ENCODE measurements around the gene NR4A2.

DNA sequence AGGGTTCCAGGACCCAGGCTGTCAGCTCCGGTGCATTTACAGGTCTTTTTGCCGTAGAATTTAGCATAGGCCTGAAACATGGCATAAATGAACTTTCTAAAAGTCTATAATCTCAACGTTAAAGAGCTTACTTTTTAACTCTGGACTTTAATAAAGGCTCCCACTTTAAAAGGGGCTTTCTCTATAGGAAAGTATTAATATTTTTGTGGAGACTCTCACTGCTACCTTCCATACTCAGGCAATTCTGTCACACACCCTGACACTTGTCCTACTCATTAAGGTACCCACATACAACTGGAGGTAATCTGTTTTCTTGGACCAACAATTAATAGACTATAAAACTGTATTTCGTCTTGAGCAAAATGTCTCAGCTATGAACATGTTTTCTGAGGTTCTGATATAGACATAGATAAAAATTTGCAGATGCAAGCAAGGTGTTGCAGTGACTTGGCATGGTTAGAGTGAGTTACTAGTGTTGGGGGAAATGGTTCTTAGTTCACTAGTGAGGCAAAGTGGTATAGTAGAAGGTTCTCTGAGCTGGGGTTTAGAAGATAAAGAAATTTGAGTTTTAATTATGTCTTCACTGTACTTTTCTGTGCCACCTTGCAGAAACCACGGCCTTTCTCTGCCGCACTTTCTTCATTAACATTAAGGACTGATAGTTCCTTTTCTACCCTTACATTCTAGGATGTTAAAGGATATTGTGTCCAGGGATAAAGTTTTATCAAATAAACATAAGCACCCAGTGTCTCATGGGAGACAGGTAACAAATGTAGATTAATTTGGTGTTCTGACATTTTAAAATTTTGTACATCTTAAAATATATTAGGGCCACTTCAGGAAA, 10.8 kb upstream of the NR4A2 start:
- no peak for TF ChIP-seq POLR2AphosphoS5 (IDR thresholded peaks at IDR 0.05)
- TF ChIP-seq, protein P1, sequence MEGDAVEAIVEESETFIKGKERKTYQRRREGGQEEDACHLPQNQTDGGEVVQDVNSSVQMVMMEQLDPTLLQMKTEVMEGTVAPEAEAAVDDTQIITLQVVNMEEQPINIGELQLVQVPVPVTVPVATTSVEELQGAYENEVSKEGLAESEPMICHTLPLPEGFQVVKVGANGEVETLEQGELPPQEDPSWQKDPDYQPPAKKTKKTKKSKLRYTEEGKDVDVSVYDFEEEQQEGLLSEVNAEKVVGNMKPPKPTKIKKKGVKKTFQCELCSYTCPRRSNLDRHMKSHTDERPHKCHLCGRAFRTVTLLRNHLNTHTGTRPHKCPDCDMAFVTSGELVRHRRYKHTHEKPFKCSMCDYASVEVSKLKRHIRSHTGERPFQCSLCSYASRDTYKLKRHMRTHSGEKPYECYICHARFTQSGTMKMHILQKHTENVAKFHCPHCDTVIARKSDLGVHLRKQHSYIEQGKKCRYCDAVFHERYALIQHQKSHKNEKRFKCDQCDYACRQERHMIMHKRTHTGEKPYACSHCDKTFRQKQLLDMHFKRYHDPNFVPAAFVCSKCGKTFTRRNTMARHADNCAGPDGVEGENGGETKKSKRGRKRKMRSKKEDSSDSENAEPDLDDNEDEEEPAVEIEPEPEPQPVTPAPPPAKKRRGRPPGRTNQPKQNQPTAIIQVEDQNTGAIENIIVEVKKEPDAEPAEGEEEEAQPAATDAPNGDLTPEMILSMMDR (IDR thresholded peaks at IDR 0.05), result no peak

Measured in esophagus muscularis mucosa (tissue), 3 donors.